ENCODE data around the gene STAMBP. TPM values are rescaled to one million over a fixed set of nuclear protein-coding genes. Genes with fewer than 3 reads are reported as not detected.

The STAMBP gene
- total RNA-seq, 1 experiment from 2014 or later: 32.2 TPM

DNA sequence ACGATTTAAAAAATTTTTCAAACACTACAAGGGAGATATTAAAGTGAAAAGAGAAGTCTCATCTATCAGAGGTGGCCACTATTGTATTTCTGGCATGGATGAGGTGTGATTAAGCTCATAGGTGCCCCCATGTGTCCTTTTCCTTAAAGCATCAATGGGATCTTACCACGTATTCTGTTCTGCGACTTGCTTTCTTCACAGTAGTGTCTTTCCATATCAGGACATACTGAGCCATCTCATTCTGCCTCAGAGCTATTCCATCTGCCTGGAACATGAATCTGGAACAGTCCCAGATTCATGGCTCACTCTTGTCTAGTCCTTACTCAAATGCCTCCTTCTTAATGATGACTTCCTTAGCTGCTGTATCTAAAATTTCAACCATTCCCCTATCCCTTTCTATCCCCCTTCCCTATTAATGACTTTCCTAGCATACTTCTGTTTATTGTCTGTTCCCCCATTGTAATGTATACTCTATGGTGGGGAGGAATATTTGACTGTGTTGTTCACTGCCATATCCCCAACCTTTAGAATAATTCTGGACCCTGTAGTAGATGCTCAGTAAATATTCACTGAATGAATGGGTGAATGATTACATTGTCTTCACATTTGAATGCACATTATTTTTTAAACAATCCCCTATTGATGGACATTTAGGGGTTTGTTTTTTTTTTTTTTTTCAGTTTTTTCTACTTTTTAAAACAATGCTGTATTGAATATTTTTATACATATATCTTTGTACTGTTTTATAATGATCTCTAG is 11.1 kb downstream of the STAMBP start:
- ATAC-seq (no peak), DNase-seq (no peak)
- POLR2A ChIA-PET (ENCODE audit: unreplicated experiment): no interaction called here
- H2AFZ ChIP-seq (ENCODE audit: low read length): no peak overlapping the region
- no peaks in the 10 kb centered on the region for H3F3A ChIP-seq (ENCODE audit: low read length, unreplicated experiment)
- peaks cover 8% of the 10 kb centered on the region; the same call in 1 of the 2 replicates for H3K36me3 ChIP-seq (ENCODE audit: low read depth, low read length)
- H3K4me3 ChIP-seq (ENCODE audit: low read length): no peak overlapping the region
- no peak overlapping the region for H3K27ac ChIP-seq (ENCODE audit: low read length)
- CTCF ChIA-PET: interaction anchor here (0.5 to 1.5 kb wide), 3 partner anchors 11 to 257 kb away, joined by 3 to 9 read pairs (median 6); partner anchors contain the start of gene STAMBP
- no peaks in the 10 kb centered on the region for H3K9me3 ChIP-seq (ENCODE audit: low read length)
- no peaks in the 10 kb centered on the region for H3K27me3 ChIP-seq (ENCODE audit: low read length)
- H4K20me1 ChIP-seq (ENCODE audit: low read length): no peaks in the 10 kb centered on the region
- no peaks in the 10 kb centered on the region for H3K79me2 ChIP-seq (ENCODE audit: low read length)
- intact Hi-C loops (cut with micrococcal nuclease): no loop called here
- H3K4me1 ChIP-seq (ENCODE audit: insufficient read depth, low read length): peaks cover 16% of the 10 kb centered on the region
- H3K9ac ChIP-seq (ENCODE audit: low read length): no peak overlapping the region
- TF ChIP-seq, protein P1, sequence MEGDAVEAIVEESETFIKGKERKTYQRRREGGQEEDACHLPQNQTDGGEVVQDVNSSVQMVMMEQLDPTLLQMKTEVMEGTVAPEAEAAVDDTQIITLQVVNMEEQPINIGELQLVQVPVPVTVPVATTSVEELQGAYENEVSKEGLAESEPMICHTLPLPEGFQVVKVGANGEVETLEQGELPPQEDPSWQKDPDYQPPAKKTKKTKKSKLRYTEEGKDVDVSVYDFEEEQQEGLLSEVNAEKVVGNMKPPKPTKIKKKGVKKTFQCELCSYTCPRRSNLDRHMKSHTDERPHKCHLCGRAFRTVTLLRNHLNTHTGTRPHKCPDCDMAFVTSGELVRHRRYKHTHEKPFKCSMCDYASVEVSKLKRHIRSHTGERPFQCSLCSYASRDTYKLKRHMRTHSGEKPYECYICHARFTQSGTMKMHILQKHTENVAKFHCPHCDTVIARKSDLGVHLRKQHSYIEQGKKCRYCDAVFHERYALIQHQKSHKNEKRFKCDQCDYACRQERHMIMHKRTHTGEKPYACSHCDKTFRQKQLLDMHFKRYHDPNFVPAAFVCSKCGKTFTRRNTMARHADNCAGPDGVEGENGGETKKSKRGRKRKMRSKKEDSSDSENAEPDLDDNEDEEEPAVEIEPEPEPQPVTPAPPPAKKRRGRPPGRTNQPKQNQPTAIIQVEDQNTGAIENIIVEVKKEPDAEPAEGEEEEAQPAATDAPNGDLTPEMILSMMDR (conservative IDR thresholded peaks at IDR 0.05; ENCODE audit: low read depth, low read length): peak; percentile 34; the same call in 1 of the 2 replicates
- no peak for TF ChIP-seq EZH2 (IDR thresholded peaks at IDR 0.05; ENCODE audit: low read length, unreplicated experiment)
- H3K4me2 ChIP-seq (ENCODE audit: low read length): no peak overlapping the region
- no TSS peak for BruUV-seq (replicated peaks)
- H3K9me2 ChIP-seq (replicated peaks; ENCODE audit: low read length): no peaks in the 10 kb centered on the region

DNA sequence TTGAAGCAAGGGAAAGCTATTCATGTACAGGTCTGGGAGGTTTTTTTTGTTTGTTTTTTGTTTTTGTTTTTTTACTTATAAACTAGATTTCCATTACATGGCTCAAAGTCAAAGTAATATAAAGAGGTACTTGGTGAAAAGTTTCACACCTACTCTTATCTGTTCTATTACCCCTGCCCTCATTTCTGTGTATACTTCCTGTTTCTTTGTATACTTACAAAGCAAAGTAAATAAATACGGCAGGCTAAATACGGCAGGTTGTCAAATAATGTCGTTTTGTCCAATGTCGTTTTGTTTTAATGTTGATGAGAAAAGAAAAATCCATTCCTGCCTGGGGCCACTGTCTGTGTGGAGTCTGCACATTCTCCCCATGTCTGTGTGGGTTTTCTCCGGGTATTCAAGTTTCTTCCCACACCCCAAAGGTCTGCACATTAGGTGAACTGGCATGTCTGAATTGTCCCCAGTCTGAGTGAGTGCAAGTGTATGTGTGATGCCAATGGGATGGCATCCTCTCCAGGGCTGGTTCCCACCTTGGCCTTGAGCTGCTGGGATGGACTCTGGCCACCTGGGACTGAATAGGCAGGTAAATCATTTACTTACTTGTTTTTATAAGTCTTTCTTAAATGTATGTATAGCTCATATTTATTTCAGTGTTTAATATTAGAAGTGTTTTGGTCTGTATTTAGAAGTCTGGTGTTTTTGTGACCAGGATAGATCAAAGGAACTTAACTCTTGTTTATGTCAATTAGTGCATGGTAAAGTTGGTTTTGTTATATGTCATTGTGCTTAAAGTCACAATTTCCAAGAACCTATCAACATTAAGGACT is 13.4 kb downstream of the STAMBP start:
- Histone ChIP-seq H3K9me3 (ENCODE audit: low read length) (no peaks in the 10 kb centered on the region), H4K20me1 (ENCODE audit: low read length) (no peaks in the 10 kb centered on the region), H3F3A (ENCODE audit: low read length, unreplicated experiment) (no peaks in the 10 kb centered on the region), H3K36me3 (ENCODE audit: low read depth, low read length) (peaks cover 22% of the 10 kb centered on the region), H3K4me1 (ENCODE audit: insufficient read depth, low read length) (peaks cover 16% of the 10 kb centered on the region), H3K9me2 (replicated peaks; ENCODE audit: low read length) (no peaks in the 10 kb centered on the region), H3K27ac (ENCODE audit: low read length) (no peak overlapping the region), H3K4me2 (ENCODE audit: low read length) (no peak overlapping the region), H3K9ac (ENCODE audit: low read length) (no peak overlapping the region), H2AFZ (ENCODE audit: low read length) (no peak overlapping the region), H3K27me3 (ENCODE audit: low read length) (no peaks in the 10 kb centered on the region), H3K79me2 (ENCODE audit: low read length) (no peaks in the 10 kb centered on the region), H3K4me3 (ENCODE audit: low read length) (no peak overlapping the region)
- ChIA-PET CTCF (no interaction called here), POLR2A (ENCODE audit: unreplicated experiment) (no interaction called here)
- TF ChIP-seq EZH2 (IDR thresholded peaks at IDR 0.05; ENCODE audit: low read length, unreplicated experiment) (no peak), EZH2phosphoT487 (IDR thresholded peaks at IDR 0.05; ENCODE audit: borderline replicate concordance, low read length) (no peak)
- TF ChIP-seq, protein P1 (conservative IDR thresholded peaks at IDR 0.05; ENCODE audit: low read depth, low read length): no peak
- intact Hi-C loops (cut with micrococcal nuclease): no loop called here
- DNase-seq (no peak), ATAC-seq (0 out of 2 replicates have a peak, but pooled peaks have one; percentile 7)
- BruUV-seq (replicated peaks): no TSS peak

DNA sequence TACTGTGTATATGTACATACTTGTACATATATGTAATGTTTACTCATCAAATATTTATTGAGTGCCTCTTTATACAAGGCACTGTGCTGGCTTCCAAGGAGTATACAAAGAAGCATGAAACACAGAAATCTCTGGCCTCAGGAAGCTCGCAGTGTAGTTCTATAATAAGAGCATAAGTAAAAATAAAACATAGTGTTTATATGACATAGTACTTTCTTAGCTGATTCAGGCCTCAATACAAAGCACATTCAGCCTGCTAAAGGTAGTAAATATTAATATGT is 13.9 kb downstream of the STAMBP start:
- TF ChIP-seq EZH2phosphoT487 (IDR thresholded peaks at IDR 0.05; ENCODE audit: borderline replicate concordance, low read length): no peak
- TF ChIP-seq, protein P1 (conservative IDR thresholded peaks at IDR 0.05; ENCODE audit: low read depth, low read length): no peak
- no peak for TF ChIP-seq EZH2 (IDR thresholded peaks at IDR 0.05; ENCODE audit: low read length, unreplicated experiment)
- peak; percentile 17 for DNase-seq
- Histone ChIP-seq H3F3A (ENCODE audit: low read length, unreplicated experiment) (no peaks in the 10 kb centered on the region), H4K20me1 (ENCODE audit: low read length) (no peaks in the 10 kb centered on the region), H3K27me3 (ENCODE audit: low read length) (no peaks in the 10 kb centered on the region), H3K4me3 (ENCODE audit: low read length) (no peak overlapping the region), H2AFZ (ENCODE audit: low read length) (no peak overlapping the region), H3K27ac (ENCODE audit: low read length) (no peak overlapping the region), H3K4me1 (ENCODE audit: insufficient read depth, low read length) (peaks cover 16% of the 10 kb centered on the region), H3K9me3 (ENCODE audit: low read length) (no peaks in the 10 kb centered on the region), H3K79me2 (ENCODE audit: low read length) (no peaks in the 10 kb centered on the region), H3K4me2 (ENCODE audit: low read length) (no peak overlapping the region), H3K9ac (ENCODE audit: low read length) (no peak overlapping the region), H3K36me3 (ENCODE audit: low read depth, low read length) (peaks cover 23% of the 10 kb centered on the region), H3K9me2 (replicated peaks; ENCODE audit: low read length) (no peaks in the 10 kb centered on the region)
- POLR2A ChIA-PET (ENCODE audit: unreplicated experiment): no interaction called here
- intact Hi-C loops (cut with micrococcal nuclease): no loop called here
- no TSS peak for BruUV-seq (replicated peaks)
- CTCF ChIA-PET: no interaction called here
- ATAC-seq: peak; percentile 80

Measured in PC-3 (cell line).